GM12872 (cell line): Measurements from ENCODE around the gene INPP4B.

Experiments
- CTCF ChIP-seq: IDR thresholded peaks from 3 replicates; pipeline ENCODE4 v1.5.1; 2011; ENCODE audit warnings: low read depth, mild to moderate bottlenecking, low read length, moderate library complexity; ENCODE audit not compliant: insufficient read depth

Gene INPP4B

GRCh38 chr4:142874684-142875083, 28.6 kb upstream of the INPP4B start:
- no peak for TF ChIP-seq CTCF

GRCh38 chr4:142866685-142867084, 20.6 kb upstream of the INPP4B start:
- no peak for TF ChIP-seq CTCF

- TF ChIP-seq CTCF: no peak
These were observed 15.2 kb upstream of the INPP4B start for GRCh38 chr4:142861351-142861750.

- no peak for TF ChIP-seq CTCF
These were observed 12.9 kb upstream of the INPP4B start for GRCh38 chr4:142858965-142859364.

GRCh38 chr4:142858446-142858845, 12.3 kb upstream of the INPP4B start:
- no peak for TF ChIP-seq CTCF

GRCh38 chr4:142856576-142856975, 10.5 kb upstream of the INPP4B start:
- no peak for TF ChIP-seq CTCF

GRCh38 chr4:142850478-142850877, 4.4 kb upstream of the INPP4B start:
- TF ChIP-seq CTCF: peak; percentile 38; the same call in 1 of the 3 replicates
